ENCODE data around the gene CAMTA1.

DNA sequence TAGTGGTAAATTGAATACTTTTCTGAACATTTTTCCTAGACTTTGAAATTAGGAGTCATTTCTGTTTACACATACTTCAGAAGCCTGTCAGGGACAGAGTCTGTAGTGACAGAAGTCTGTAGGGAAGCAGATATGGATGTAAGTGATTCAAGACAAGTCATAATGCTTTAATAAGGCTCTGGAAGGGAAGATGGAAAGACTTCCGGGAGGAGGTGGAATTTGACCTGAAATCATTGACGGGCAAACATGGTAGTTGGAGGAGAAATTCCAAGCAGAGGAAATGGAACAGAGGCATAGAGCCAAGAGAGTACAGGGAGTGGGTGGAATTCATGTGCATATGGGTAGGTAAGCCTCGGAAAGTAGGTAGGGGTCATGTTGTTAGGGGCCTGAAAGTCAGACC is 22.5 kb downstream of the CAMTA1 start:
- TF ChIP-seq, protein P1, sequence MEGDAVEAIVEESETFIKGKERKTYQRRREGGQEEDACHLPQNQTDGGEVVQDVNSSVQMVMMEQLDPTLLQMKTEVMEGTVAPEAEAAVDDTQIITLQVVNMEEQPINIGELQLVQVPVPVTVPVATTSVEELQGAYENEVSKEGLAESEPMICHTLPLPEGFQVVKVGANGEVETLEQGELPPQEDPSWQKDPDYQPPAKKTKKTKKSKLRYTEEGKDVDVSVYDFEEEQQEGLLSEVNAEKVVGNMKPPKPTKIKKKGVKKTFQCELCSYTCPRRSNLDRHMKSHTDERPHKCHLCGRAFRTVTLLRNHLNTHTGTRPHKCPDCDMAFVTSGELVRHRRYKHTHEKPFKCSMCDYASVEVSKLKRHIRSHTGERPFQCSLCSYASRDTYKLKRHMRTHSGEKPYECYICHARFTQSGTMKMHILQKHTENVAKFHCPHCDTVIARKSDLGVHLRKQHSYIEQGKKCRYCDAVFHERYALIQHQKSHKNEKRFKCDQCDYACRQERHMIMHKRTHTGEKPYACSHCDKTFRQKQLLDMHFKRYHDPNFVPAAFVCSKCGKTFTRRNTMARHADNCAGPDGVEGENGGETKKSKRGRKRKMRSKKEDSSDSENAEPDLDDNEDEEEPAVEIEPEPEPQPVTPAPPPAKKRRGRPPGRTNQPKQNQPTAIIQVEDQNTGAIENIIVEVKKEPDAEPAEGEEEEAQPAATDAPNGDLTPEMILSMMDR (IDR thresholded peaks at IDR 0.05): no peak
- TF ChIP-seq, protein P2, sequence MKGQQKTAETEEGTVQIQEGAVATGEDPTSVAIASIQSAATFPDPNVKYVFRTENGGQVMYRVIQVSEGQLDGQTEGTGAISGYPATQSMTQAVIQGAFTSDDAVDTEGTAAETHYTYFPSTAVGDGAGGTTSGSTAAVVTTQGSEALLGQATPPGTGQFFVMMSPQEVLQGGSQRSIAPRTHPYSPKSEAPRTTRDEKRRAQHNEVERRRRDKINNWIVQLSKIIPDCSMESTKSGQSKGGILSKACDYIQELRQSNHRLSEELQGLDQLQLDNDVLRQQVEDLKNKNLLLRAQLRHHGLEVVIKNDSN (IDR thresholded peaks at IDR 0.05; ENCODE audit: borderline replicate concordance, low read depth): no peak
- TF ChIP-seq JUND (IDR thresholded peaks at IDR 0.05) (no peak), TAF1 (IDR thresholded peaks at IDR 0.05; ENCODE audit: borderline replicate concordance, low read depth, low read length) (no peak), MEF2A (IDR thresholded peaks at IDR 0.05; ENCODE audit: borderline replicate concordance, low read depth) (no peak), SMC3 (IDR thresholded peaks at IDR 0.05; ENCODE audit: low read depth, low read length) (no peak), TEAD4 (IDR thresholded peaks at IDR 0.05; ENCODE audit: borderline replicate concordance, insufficient read depth) (no peak), MXI1 (IDR thresholded peaks at IDR 0.05; ENCODE audit: low read depth, low read length) (no peak), EP300 (IDR thresholded peaks at IDR 0.05; ENCODE audit: borderline replicate concordance in 1 of 2, low read depth in 1 of 2, low read length in 1 of 2) (no peak), NRF1 (IDR thresholded peaks at IDR 0.05; ENCODE audit: low read depth, low read length) (no peak), SIN3A (IDR thresholded peaks at IDR 0.05; ENCODE audit: borderline replicate concordance, low read depth, low read length) (no peak)
- TF ChIP-seq, protein P3, sequence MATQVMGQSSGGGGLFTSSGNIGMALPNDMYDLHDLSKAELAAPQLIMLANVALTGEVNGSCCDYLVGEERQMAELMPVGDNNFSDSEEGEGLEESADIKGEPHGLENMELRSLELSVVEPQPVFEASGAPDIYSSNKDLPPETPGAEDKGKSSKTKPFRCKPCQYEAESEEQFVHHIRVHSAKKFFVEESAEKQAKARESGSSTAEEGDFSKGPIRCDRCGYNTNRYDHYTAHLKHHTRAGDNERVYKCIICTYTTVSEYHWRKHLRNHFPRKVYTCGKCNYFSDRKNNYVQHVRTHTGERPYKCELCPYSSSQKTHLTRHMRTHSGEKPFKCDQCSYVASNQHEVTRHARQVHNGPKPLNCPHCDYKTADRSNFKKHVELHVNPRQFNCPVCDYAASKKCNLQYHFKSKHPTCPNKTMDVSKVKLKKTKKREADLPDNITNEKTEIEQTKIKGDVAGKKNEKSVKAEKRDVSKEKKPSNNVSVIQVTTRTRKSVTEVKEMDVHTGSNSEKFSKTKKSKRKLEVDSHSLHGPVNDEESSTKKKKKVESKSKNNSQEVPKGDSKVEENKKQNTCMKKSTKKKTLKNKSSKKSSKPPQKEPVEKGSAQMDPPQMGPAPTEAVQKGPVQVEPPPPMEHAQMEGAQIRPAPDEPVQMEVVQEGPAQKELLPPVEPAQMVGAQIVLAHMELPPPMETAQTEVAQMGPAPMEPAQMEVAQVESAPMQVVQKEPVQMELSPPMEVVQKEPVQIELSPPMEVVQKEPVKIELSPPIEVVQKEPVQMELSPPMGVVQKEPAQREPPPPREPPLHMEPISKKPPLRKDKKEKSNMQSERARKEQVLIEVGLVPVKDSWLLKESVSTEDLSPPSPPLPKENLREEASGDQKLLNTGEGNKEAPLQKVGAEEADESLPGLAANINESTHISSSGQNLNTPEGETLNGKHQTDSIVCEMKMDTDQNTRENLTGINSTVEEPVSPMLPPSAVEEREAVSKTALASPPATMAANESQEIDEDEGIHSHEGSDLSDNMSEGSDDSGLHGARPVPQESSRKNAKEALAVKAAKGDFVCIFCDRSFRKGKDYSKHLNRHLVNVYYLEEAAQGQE (IDR thresholded peaks at IDR 0.05; ENCODE audit: low read depth, low read length): no peak
